H1 (cell line): ENCODE data around the gene KRT75. TPM values are rescaled to one million over a fixed set of nuclear protein-coding genes. Genes with fewer than 3 reads are reported as not detected.

Source experiments
- GTF2F1 ChIP-seq: IDR thresholded peaks from 2 replicates; pipeline ENCODE4 v1.6.1; 2012; ENCODE audit warnings: low read depth, low read length, improper control_type of control experiment, borderline replicate concordance
- JUN ChIP-seq: IDR thresholded peaks from 2 replicates; pipeline ENCODE4 v1.6.1; 2011; ENCODE audit warnings: low read depth, mild to moderate bottlenecking, improper control_type of control experiment, low read length
- NANOG ChIP-seq: IDR thresholded peaks from 2 replicates; pipeline ENCODE4 v1.6.1; 2011; ENCODE audit warnings: low read length, low read depth, mild to moderate bottlenecking, inconsistent platforms; ENCODE audit not compliant: insufficient read depth, poor library complexity, severe bottlenecking
- POU5F1 ChIP-seq: IDR thresholded peaks from 2 replicates; pipeline ENCODE4 v1.6.1; 2011; ENCODE audit warnings: low read depth, mild to moderate bottlenecking, low read length, moderate library complexity
- ZNF274 ChIP-seq: IDR thresholded peaks from 2 replicates; pipeline ENCODE4 v1.7.0; 2012; ENCODE audit warnings: low read length, borderline replicate concordance; ENCODE audit errors: extremely low read depth
- polyA plus RNA-seq, 7 experiments: library from polyadenylated mRNA; depleted of rRNA in 3 of 7; stranded (reverse) in 5 of 7; unstranded in 2 of 7; fragments of >200 nt in 5 of 7; fragments of 200-250 nt in 2 of 7; gene quantifications; 1 replicate in 5 of 7; 2 replicates in 1 of 7; 4 replicates in 1 of 7; pipeline versions ENCODE4 v1.2.1 to v1.2.3, GENCODE V29; 2011 to 2013; ENCODE audit warnings: missing spikeins in 2 of 7, mixed read lengths in 2 of 7
- total RNA-seq: library from RNA; stranded (reverse); fragmentation: NEBNext Ultra II Directional; extraction: Animal tissue kit (Norgen Biotek cat#: 25700); gene quantifications from 2 replicates; pipeline ENCODE4 v1.2.1, GENCODE V29; 2021
- TF ChIP-seq, protein P1 (sequence below): IDR thresholded peaks from 2 replicates; pipeline ENCODE4 v1.6.1; 2012; ENCODE audit warnings: low read length, inconsistent platforms
- TF ChIP-seq, protein P2 (sequence below): fragments of 300-600 bp; sonication (generic); IDR thresholded peaks from 2 replicates; pipeline ENCODE4 v1.7.1; 2012; ENCODE audit warnings: low read length, moderate library complexity, mild to moderate bottlenecking, inconsistent platforms; ENCODE audit not compliant: insufficient replicate concordance

Gene KRT75
- total and polyA plus RNA-seq, 2 of the 8 experiments (the other 6 are each of a cell fraction or from before 2014, with no cell fraction given): not detected

DNA sequence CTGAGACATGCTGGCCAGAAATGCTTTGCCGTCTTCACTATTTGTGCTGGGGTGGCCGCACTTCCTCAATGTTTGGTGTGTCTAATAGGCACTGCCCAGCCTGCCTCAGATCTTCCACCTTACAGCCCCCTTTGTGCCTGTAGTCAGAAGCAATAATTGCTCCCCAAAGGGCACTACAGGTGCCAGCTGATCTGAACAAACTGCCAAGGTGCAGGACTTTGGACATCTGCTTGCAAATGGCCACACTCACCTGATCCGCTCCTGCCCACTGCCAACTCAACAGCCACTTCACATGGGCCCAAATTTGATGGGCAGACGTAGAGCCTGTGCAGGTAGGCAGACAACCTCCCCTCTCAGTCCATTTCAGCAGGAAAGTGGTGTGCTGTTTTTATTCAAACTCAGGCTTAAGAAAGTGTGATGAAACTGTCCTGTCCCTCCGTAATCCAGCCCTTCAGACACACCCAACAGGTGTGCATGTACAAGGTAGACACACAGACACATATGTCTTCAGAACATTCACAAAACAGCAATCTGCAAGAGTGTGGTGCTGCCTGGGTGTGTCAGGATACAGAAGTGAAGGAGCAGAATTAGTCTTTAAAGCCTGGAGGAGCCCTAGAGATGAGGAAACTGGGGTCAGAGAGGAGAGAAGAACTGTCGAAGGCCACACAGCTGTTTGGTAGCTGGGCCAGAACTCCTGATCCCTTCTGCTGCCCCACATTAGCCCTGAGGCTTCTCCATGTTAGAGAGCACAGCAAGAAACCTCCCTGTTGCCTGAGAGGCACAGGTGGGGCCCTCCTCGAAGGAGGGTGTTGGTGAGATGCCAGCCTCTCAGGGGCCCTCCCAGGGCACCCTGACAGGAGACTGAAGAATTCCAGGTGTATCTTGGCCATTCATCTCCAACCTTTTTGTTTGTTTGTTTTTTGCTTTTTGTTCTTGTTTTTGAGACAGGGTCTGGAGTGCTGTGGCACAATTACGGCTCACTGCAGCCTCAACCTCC, 4.4 kb upstream of the KRT75 start (continued):
- TF ChIP-seq, protein P1, sequence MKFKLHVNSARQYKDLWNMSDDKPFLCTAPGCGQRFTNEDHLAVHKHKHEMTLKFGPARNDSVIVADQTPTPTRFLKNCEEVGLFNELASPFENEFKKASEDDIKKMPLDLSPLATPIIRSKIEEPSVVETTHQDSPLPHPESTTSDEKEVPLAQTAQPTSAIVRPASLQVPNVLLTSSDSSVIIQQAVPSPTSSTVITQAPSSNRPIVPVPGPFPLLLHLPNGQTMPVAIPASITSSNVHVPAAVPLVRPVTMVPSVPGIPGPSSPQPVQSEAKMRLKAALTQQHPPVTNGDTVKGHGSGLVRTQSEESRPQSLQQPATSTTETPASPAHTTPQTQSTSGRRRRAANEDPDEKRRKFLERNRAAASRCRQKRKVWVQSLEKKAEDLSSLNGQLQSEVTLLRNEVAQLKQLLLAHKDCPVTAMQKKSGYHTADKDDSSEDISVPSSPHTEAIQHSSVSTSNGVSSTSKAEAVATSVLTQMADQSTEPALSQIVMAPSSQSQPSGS: no peak
- TF ChIP-seq NANOG (no peak), JUN (no peak), POU5F1 (no peak), ZNF274 (no peak), GTF2F1 (no peak)
- TF ChIP-seq, protein P2, sequence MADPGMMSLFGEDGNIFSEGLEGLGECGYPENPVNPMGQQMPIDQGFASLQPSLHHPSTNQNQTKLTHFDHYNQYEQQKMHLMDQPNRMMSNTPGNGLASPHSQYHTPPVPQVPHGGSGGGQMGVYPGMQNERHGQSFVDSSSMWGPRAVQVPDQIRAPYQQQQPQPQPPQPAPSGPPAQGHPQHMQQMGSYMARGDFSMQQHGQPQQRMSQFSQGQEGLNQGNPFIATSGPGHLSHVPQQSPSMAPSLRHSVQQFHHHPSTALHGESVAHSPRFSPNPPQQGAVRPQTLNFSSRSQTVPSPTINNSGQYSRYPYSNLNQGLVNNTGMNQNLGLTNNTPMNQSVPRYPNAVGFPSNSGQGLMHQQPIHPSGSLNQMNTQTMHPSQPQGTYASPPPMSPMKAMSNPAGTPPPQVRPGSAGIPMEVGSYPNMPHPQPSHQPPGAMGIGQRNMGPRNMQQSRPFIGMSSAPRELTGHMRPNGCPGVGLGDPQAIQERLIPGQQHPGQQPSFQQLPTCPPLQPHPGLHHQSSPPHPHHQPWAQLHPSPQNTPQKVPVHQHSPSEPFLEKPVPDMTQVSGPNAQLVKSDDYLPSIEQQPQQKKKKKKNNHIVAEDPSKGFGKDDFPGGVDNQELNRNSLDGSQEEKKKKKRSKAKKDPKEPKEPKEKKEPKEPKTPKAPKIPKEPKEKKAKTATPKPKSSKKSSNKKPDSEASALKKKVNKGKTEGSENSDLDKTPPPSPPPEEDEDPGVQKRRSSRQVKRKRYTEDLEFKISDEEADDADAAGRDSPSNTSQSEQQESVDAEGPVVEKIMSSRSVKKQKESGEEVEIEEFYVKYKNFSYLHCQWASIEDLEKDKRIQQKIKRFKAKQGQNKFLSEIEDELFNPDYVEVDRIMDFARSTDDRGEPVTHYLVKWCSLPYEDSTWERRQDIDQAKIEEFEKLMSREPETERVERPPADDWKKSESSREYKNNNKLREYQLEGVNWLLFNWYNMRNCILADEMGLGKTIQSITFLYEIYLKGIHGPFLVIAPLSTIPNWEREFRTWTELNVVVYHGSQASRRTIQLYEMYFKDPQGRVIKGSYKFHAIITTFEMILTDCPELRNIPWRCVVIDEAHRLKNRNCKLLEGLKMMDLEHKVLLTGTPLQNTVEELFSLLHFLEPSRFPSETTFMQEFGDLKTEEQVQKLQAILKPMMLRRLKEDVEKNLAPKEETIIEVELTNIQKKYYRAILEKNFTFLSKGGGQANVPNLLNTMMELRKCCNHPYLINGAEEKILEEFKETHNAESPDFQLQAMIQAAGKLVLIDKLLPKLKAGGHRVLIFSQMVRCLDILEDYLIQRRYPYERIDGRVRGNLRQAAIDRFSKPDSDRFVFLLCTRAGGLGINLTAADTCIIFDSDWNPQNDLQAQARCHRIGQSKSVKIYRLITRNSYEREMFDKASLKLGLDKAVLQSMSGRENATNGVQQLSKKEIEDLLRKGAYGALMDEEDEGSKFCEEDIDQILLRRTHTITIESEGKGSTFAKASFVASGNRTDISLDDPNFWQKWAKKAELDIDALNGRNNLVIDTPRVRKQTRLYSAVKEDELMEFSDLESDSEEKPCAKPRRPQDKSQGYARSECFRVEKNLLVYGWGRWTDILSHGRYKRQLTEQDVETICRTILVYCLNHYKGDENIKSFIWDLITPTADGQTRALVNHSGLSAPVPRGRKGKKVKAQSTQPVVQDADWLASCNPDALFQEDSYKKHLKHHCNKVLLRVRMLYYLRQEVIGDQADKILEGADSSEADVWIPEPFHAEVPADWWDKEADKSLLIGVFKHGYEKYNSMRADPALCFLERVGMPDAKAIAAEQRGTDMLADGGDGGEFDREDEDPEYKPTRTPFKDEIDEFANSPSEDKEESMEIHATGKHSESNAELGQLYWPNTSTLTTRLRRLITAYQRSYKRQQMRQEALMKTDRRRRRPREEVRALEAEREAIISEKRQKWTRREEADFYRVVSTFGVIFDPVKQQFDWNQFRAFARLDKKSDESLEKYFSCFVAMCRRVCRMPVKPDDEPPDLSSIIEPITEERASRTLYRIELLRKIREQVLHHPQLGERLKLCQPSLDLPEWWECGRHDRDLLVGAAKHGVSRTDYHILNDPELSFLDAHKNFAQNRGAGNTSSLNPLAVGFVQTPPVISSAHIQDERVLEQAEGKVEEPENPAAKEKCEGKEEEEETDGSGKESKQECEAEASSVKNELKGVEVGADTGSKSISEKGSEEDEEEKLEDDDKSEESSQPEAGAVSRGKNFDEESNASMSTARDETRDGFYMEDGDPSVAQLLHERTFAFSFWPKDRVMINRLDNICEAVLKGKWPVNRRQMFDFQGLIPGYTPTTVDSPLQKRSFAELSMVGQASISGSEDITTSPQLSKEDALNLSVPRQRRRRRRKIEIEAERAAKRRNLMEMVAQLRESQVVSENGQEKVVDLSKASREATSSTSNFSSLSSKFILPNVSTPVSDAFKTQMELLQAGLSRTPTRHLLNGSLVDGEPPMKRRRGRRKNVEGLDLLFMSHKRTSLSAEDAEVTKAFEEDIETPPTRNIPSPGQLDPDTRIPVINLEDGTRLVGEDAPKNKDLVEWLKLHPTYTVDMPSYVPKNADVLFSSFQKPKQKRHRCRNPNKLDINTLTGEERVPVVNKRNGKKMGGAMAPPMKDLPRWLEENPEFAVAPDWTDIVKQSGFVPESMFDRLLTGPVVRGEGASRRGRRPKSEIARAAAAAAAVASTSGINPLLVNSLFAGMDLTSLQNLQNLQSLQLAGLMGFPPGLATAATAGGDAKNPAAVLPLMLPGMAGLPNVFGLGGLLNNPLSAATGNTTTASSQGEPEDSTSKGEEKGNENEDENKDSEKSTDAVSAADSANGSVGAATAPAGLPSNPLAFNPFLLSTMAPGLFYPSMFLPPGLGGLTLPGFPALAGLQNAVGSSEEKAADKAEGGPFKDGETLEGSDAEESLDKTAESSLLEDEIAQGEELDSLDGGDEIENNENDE: no peak
